Renal cortical epithelial cell (primary cell): ENCODE data around the gene SYNJ2. TPM values are rescaled to one million over a fixed set of nuclear protein-coding genes. Genes with fewer than 3 reads are reported as not detected.

ENCODE experiments used
- DNase-seq: peaks from one replicate; pipeline ENCODE4 v3.0.0-alpha.2; 2011; ENCODE audit warnings: low read depth
- total RNA-seq: library from RNA; depleted of rRNA; stranded (reverse); fragments of >200 nt; gene quantifications from 2 replicates; pipeline ENCODE4 v1.2.3, GENCODE V29; 2014

SYNJ2 gene
- total RNA-seq, 1 donor from 2014 or later: 13.3 TPM

GRCh38 chr6:158041788-158042187, 60.1 kb downstream of the SYNJ2 start:
- DNase-seq: no peak

GRCh38 chr6:158042245-158042798, 60.7 kb downstream of the SYNJ2 start:
- DNase-seq: peak; percentile 87

- no peak for DNase-seq
These were observed 61.3 kb downstream of the SYNJ2 start for GRCh38 chr6:158043008-158043407.

GRCh38 chr6:158043586-158044524, 62.2 kb downstream of the SYNJ2 start:
- no peak for DNase-seq

- no peak for DNase-seq
These were observed 62.8 kb downstream of the SYNJ2 start for GRCh38 chr6:158044525-158044888.

GRCh38 chr6:158046201-158047126, 64.8 kb downstream of the SYNJ2 start:
- DNase-seq: no peak

- no peak for DNase-seq
These were observed 65.5 kb downstream of the SYNJ2 start for GRCh38 chr6:158047127-158047518.

GRCh38 chr6:158047563-158048323, 66.1 kb downstream of the SYNJ2 start:
- no peak for DNase-seq

GRCh38 chr6:158048589-158048988, 66.9 kb downstream of the SYNJ2 start:
- no peak for DNase-seq

GRCh38 chr6:158049055-158050028, 67.7 kb downstream of the SYNJ2 start:
- DNase-seq: no peak

- no peak for DNase-seq
These were observed 68.6 kb downstream of the SYNJ2 start for GRCh38 chr6:158050107-158050735.

- DNase-seq: no peak
These were observed 69.3 kb downstream of the SYNJ2 start for GRCh38 chr6:158050955-158051354.

GRCh38 chr6:158051968-158052367, 70.3 kb downstream of the SYNJ2 start:
- no peak for DNase-seq

- no peak for DNase-seq
These were observed 72.0 kb downstream of the SYNJ2 start for GRCh38 chr6:158053377-158054313.

- DNase-seq: no peak
These were observed 74.7 kb downstream of the SYNJ2 start for GRCh38 chr6:158056355-158056754.

GRCh38 chr6:158056804-158057203, 75.1 kb downstream of the SYNJ2 start:
- no peak for DNase-seq

GRCh38 chr6:158057213-158057987, 75.7 kb downstream of the SYNJ2 start:
- DNase-seq: peak; percentile 95

- DNase-seq: no peak
These were observed 76.5 kb downstream of the SYNJ2 start for GRCh38 chr6:158058171-158058651.
